MM.1S (cell line): ENCODE data around the gene OR10A5.
"Not testable (repeated sequence)": the region's sequence is repeated elsewhere in the genome, so short reads cannot be mapped to it uniquely, and the experiment has no call there.

Source experiments
- DNase-seq: peaks from one replicate; pipeline ENCODE4 v3.0.0-alpha.2; 2015
- H2AFZ ChIP-seq: fragments of 300-600 bp; sonication (generic); 2 replicates; pipeline ENCODE4 v1.6.0; 2016; ENCODE audit warnings: antibody characterized with exemption, low read length
- H3F3A ChIP-seq: fragments of 300-600 bp; sonication (generic); 2 replicates; pipeline ENCODE4 v1.6.1; 2016; ENCODE audit warnings: mild to moderate bottlenecking, antibody characterized with exemption, low read length, moderate library complexity, mixed read lengths; ENCODE audit not compliant: insufficient read depth
- H3K27ac ChIP-seq: fragments of 300-600 bp; sonication (generic); 2 replicates; pipeline ENCODE4 v1.5.1; 2016; ENCODE audit warnings: mild to moderate bottlenecking, low read length
- H3K27me3 ChIP-seq: fragments of 300-600 bp; sonication (generic); replicated peaks from 2 replicates; pipeline ENCODE4 v1.6.0; 2016; ENCODE audit warnings: low read length; ENCODE audit not compliant: insufficient read depth
- H3K36me3 ChIP-seq: fragments of 300-600 bp; sonication (generic); replicated peaks from 2 replicates; pipeline ENCODE4 v1.6.1; 2016; ENCODE audit warnings: mild to moderate bottlenecking, low read length, mixed read lengths; ENCODE audit not compliant: insufficient read depth
- H3K4me1 ChIP-seq: fragments of 300-600 bp; sonication (generic); 2 replicates; pipeline ENCODE4 v1.6.1; 2016; ENCODE audit warnings: low read length, mixed read lengths
- H3K4me2 ChIP-seq: fragments of 300-600 bp; sonication (generic); 2 replicates; pipeline ENCODE4 v1.6.0; 2016; ENCODE audit warnings: low read depth, low read length
- H3K4me3 ChIP-seq: fragments of 300-600 bp; sonication (generic); 2 replicates; pipeline ENCODE4 v1.5.1; 2016; ENCODE audit warnings: low read length, mixed read lengths
- H3K79me2 ChIP-seq: fragments of 300-600 bp; sonication (generic); 2 replicates; pipeline ENCODE4 v1.6.1; 2016; ENCODE audit warnings: mixed run types, low read length, mixed read lengths
- H3K9ac ChIP-seq: fragments of 300-600 bp; sonication (generic); 2 replicates; pipeline ENCODE4 v1.6.1; 2016; ENCODE audit warnings: low read length, mixed read lengths
- H3K9me2 ChIP-seq: fragments of 300-600 bp; sonication (generic); replicated peaks from 2 replicates; pipeline ENCODE4 v1.6.1; 2016; ENCODE audit warnings: mild to moderate bottlenecking, low read length, mixed read lengths; ENCODE audit not compliant: insufficient read depth
- H3K9me3 ChIP-seq: fragments of 300-600 bp; sonication (generic); replicated peaks from 2 replicates; pipeline ENCODE4 v1.6.1; 2016; ENCODE audit warnings: mild to moderate bottlenecking, low read length, mixed read lengths; ENCODE audit not compliant: insufficient read depth
- H4K20me1 ChIP-seq: fragments of 300-600 bp; sonication (generic); 2 replicates; pipeline ENCODE4 v1.6.1; 2016; ENCODE audit warnings: mild to moderate bottlenecking, low read length, moderate library complexity, mixed read lengths; ENCODE audit not compliant: insufficient read depth
- CTCF ChIP-seq: fragments of 300-600 bp; sonication (generic); IDR thresholded peaks from 2 replicates; pipeline ENCODE4 v1.5.1; 2016; ENCODE audit warnings: antibody characterized with exemption, low read length, mixed read lengths
- EZH2 ChIP-seq: fragments of 300-600 bp; sonication (generic); optimal IDR thresholded peaks from 2 replicates; pipeline ENCODE3; 2017; ENCODE audit warnings: low read depth, mild to moderate bottlenecking, antibody characterized with exemption, low read length, mixed read lengths
- EZH2phosphoT487 ChIP-seq: fragments of 300-600 bp; sonication (generic); IDR thresholded peaks from 2 replicates; pipeline ENCODE4 v1.6.1; 2018; ENCODE audit warnings: antibody characterized with exemption, low read length

OR10A5 gene

GRCh38 chr11:6845383-6845782 lies at the start of gene OR10A5:
Gene OR10A5 (plus strand): TSS chr11:6845683. CDS start chr11:6845683, 0 bp downstream.
- H3K27me3 ChIP-seq = no peaks in the 10 kb centered on the region
- no peak for DNase-seq
- no peak within 1 kb of the TSS for H3K9ac ChIP-seq
- H2AFZ ChIP-seq = no peak within 1 kb of the TSS
- H3K9me2 ChIP-seq = no peaks in the 10 kb centered on the region; the same call in 1 of the 2 replicates
- no peaks in the 10 kb centered on the region for H3K4me1 ChIP-seq
- H4K20me1 ChIP-seq = no peaks in the 10 kb centered on the region
- no peaks in the 10 kb centered on the region for H3F3A ChIP-seq
- H3K9me3 ChIP-seq = no peaks in the 10 kb centered on the region
- no peak within 1 kb of the TSS for H3K4me2 ChIP-seq
- no peaks in the 10 kb centered on the region for H3K36me3 ChIP-seq
- no peak for TF ChIP-seq EZH2phosphoT487
- no peak within 1 kb of the TSS for H3K4me3 ChIP-seq
- H3K79me2 ChIP-seq = no peaks in the 10 kb centered on the region
- no peak within 1 kb of the TSS for H3K27ac ChIP-seq

GRCh38 chr11:6799402-6799801 lies 46.1 kb upstream of the OR10A5 start, which contains the start of gene OR6A2:
Gene OR6A2 (minus strand): TSS chr11:6799689. CDS start chr11:6795708, 3,981 bp downstream.
- H3K9me3 ChIP-seq = no peaks in the 10 kb centered on the region
- no peak for TF ChIP-seq CTCF
- no peak for TF ChIP-seq EZH2
- H3K9ac ChIP-seq = no peak within 1 kb of the TSS
- H3K27me3 ChIP-seq = no peaks in the 10 kb centered on the region
- no peak within 1 kb of the TSS for H3K4me2 ChIP-seq
- DNase-seq = no peak
- no peak within 1 kb of the TSS for H3K4me3 ChIP-seq
- no peaks in the 10 kb centered on the region for H4K20me1 ChIP-seq
- H2AFZ ChIP-seq = no peak within 1 kb of the TSS
- no peaks in the 10 kb centered on the region for H3K79me2 ChIP-seq
- H3F3A ChIP-seq = no peaks in the 10 kb centered on the region
- H3K9me2 ChIP-seq = no peaks in the 10 kb centered on the region
- no peak within 1 kb of the TSS for H3K27ac ChIP-seq
- no peaks in the 10 kb centered on the region for H3K4me1 ChIP-seq
- H3K36me3 ChIP-seq = no peaks in the 10 kb centered on the region

GRCh38 chr11:6801075-6801474 lies 44.4 kb upstream of the OR10A5 start:
- not testable (repeated sequence) for H4K20me1 ChIP-seq, DNase-seq, H3K27me3 ChIP-seq, H3K9ac ChIP-seq, H3K4me1 ChIP-seq, H3K79me2 ChIP-seq, H3K9me2 ChIP-seq, H3K27ac ChIP-seq, H2AFZ ChIP-seq, H3F3A ChIP-seq, H3K36me3 ChIP-seq, H3K9me3 ChIP-seq, H3K4me3 ChIP-seq, H3K4me2 ChIP-seq

- TF ChIP-seq EZH2phosphoT487 (no peak), EZH2 (no peak), CTCF (peak; percentile 93)
Observed at GRCh38 chr11:6812390-6813005, 33.0 kb upstream of the OR10A5 start.

More at GRCh38 chr11:6812390-6813005, 33.0 kb upstream of the OR10A5 start:
- Histone ChIP-seq H3K4me1 (0 out of 2 replicates have a peak, but pooled peaks cover 3% of the 10 kb centered on the region), H3K27me3 (no peaks in the 10 kb centered on the region), H2AFZ (no peak overlapping the region), H4K20me1 (no peaks in the 10 kb centered on the region), H3K4me2 (peak overlapping the region; percentile 21; the same call in 1 of the 2 replicates), H3K9ac (no peak overlapping the region), H3K9me3 (no peaks in the 10 kb centered on the region), H3K4me3 (no peak overlapping the region), H3K36me3 (no peaks in the 10 kb centered on the region), H3K79me2 (no peaks in the 10 kb centered on the region), H3K9me2 (no peaks in the 10 kb centered on the region), H3K27ac (no peak overlapping the region), H3F3A (no peaks in the 10 kb centered on the region)
- peak; percentile 65 for DNase-seq
